Tibial nerve (tissue), 4 donors: ENCODE measurements around the gene CPA1. TPM values are rescaled to one million over a fixed set of nuclear protein-coding genes. Genes with fewer than 3 reads are reported as not detected.

ENCODE experiments used
- DNase-seq, 2 donors: peaks; one replicate each; pipeline ENCODE4 v3.0.0-alpha.2; 2019; ENCODE audit warnings: low spot score in 2 of 2
- H3K27ac ChIP-seq, 4 donors: fragments of 200-600 bp; sonication (generic) in 3 of 4; one replicate each; pipeline ENCODE4 v1.5.1; 2017 to 2019; ENCODE audit warnings: mild to moderate bottlenecking in 1 of 4
- H3K27me3 ChIP-seq, 2 donors: fragments of 200-600 bp; sonication (generic) in 1 of 2; one replicate each; pipeline versions ENCODE4 v1.5.1 to v1.6.0; 2017 to 2019
- H3K36me3 ChIP-seq, 3 donors: fragments of 200-600 bp; sonication (generic); one replicate each; pipeline ENCODE4 v1.5.1; 2018 to 2019
- H3K4me1 ChIP-seq, 4 donors: fragments of 200-600 bp; sonication (generic) in 3 of 4; one replicate each; pipeline ENCODE4 v1.5.1; 2017 to 2019
- H3K4me3 ChIP-seq, 4 donors: fragments of 200-600 bp; sonication (generic) in 3 of 4; one replicate each; pipeline ENCODE4 v1.5.1; 2017 to 2019; ENCODE audit warnings: mild to moderate bottlenecking in 1 of 4, moderate library complexity in 1 of 4
- H3K9me3 ChIP-seq, 4 donors: fragments of 200-600 bp; sonication (generic) in 3 of 4; one replicate each; pipeline ENCODE4 v1.5.1; 2017 to 2019
- CTCF ChIP-seq, 5 experiments: fragments of 200-600 bp in 3 of 5; fragments of 450-650 bp in 2 of 5; sonication (generic) in 3 of 5; IDR thresholded peaks; one replicate each; pipeline ENCODE4 v1.5.1; 2016 to 2019; ENCODE audit warnings: antibody characterized with exemption in 5 of 5, mild to moderate bottlenecking in 3 of 5, moderate library complexity in 2 of 5
- EP300 ChIP-seq, 2 donors: sonication (generic); formaldehyde crosslinking; IDR thresholded peaks; one replicate each; pipeline ENCODE4 v1.6.1; 2017; ENCODE audit warnings: antibody characterized with exemption in 2 of 2, mild to moderate bottlenecking in 1 of 2
- POLR2A ChIP-seq, 2 donors: fragments of 450-650 bp; IDR thresholded peaks; one replicate each; pipeline ENCODE4 v1.6.1; 2017; ENCODE audit warnings: antibody characterized with exemption in 2 of 2, mild to moderate bottlenecking in 2 of 2, moderate library complexity in 2 of 2
- WGBS, 2 donors: methylation state at CpG; one replicate each; pipeline ENCODE4 v1.1.5; 2018; 5-methylcytosine and 5-hydroxymethylcytosine counted together
- total RNA-seq, 4 donors: library from RNA; depleted of rRNA; stranded (reverse); fragments of >200 nt; gene quantifications; one replicate each; pipeline ENCODE4 v1.1.0, GENCODE V29; 2016

The CPA1 gene
- total RNA-seq, 4 donors from 2014 or later: 2.9 to 37.8 (median 6.3) TPM

- Histone ChIP-seq H3K9me3 (no peaks in the 10 kb centered on the region), H3K27me3 (no peaks in the 10 kb centered on the region), H3K27ac (peak overlapping the region in 3 of 4 donors; percentile 48 to 84 (median 83)), H3K4me1 (peaks cover 0 to 38% (median 18%) of the 10 kb centered on the region in 4 donors), H3K4me3 (no peak overlapping the region), H3K36me3 (no peaks in the 10 kb centered on the region)
- WGBS, 2 donors: 24 to 26% methylated on average over 20 of the region's 20 CpGs
- TF ChIP-seq EP300 (IDR thresholded peaks at IDR 0.05) (no peak), CTCF (IDR thresholded peaks at IDR 0.05) (no peak), POLR2A (IDR thresholded peaks at IDR 0.05) (no peak)
- DNase-seq: no peak
These were observed 29.1 kb upstream of the CPA1 start for GRCh38 chr7:130350945-130351790.

GRCh38 chr7:130351791-130352090, 28.6 kb upstream of the CPA1 start:
- WGBS, 2 donors: 63 to 69% methylated on average over 6 of the region's 6 CpGs
- Histone ChIP-seq H3K27ac (peak overlapping the region; percentile 21 to 84 (median 73)), H3K9me3 (no peaks in the 10 kb centered on the region), H3K27me3 (no peaks in the 10 kb centered on the region), H3K4me3 (no peak overlapping the region), H3K36me3 (no peaks in the 10 kb centered on the region), H3K4me1 (peaks cover 0 to 44% (median 22%) of the 10 kb centered on the region in 4 donors)
- DNase-seq: no peak
- TF ChIP-seq POLR2A (IDR thresholded peaks at IDR 0.05) (no peak), CTCF (IDR thresholded peaks at IDR 0.05) (no peak), EP300 (IDR thresholded peaks at IDR 0.05) (no peak)

GRCh38 chr7:130352194-130353074, 27.9 kb upstream of the CPA1 start:
- DNase-seq: no peak
- H3K36me3 ChIP-seq: no peaks in the 10 kb centered on the region
- H3K4me1 ChIP-seq: peaks cover 0 to 51% (median 26%) of the 10 kb centered on the region in 4 donors
- H3K27ac ChIP-seq: peak overlapping the region; percentile 21 to 84 (median 73)
- H3K27me3 ChIP-seq: no peaks in the 10 kb centered on the region
- no peak overlapping the region for H3K4me3 ChIP-seq
- H3K9me3 ChIP-seq: no peaks in the 10 kb centered on the region
- WGBS, 2 donors: 57 to 63% methylated on average over 20 of the region's 20 CpGs
- TF ChIP-seq CTCF (IDR thresholded peaks at IDR 0.05): no peak
- peak in 1 of 2 donors; percentile 34 for TF ChIP-seq EP300 (IDR thresholded peaks at IDR 0.05)
- TF ChIP-seq POLR2A (IDR thresholded peaks at IDR 0.05): no peak

GRCh38 chr7:130353196-130353595, 27.1 kb upstream of the CPA1 start:
- DNase-seq: no peak
- TF ChIP-seq EP300 (IDR thresholded peaks at IDR 0.05) (no peak), POLR2A (IDR thresholded peaks at IDR 0.05) (no peak), CTCF (IDR thresholded peaks at IDR 0.05) (no peak)
- Histone ChIP-seq H3K9me3 (no peaks in the 10 kb centered on the region), H3K4me3 (no peak overlapping the region), H3K27me3 (no peaks in the 10 kb centered on the region), H3K36me3 (no peaks in the 10 kb centered on the region), H3K4me1 (peaks cover 0 to 52% (median 26%) of the 10 kb centered on the region in 4 donors), H3K27ac (peak overlapping the region in 3 of 4 donors; percentile 21 to 84 (median 83))
- WGBS, 2 donors: 82 to 89% methylated on average over 7 of the region's 7 CpGs
